K562 (cell line): ENCODE measurements around the gene SLC25A45. TPM values are rescaled to one million over a fixed set of nuclear protein-coding genes. Genes with fewer than 3 reads are reported as not detected.

Experiments used
- BCOR ChIP-seq: fragments of 450-650 bp; IDR thresholded peaks from 2 replicates; pipeline ENCODE4 v1.6.1; 2016
- C11orf30 ChIP-seq: fragments of 450-650 bp; IDR thresholded peaks from 2 replicates; pipeline ENCODE4 v1.6.1; 2016; ENCODE audit warnings: low read depth, mild to moderate bottlenecking
- IFI16 ChIP-seq: fragments of 250-450 bp; sonication (Bioruptor Pico); IDR thresholded peaks from 2 replicates; pipeline ENCODE4 v2.1.2; 2022; ENCODE audit warnings: mild to moderate bottlenecking, inconsistent platforms
- NEUROD1 ChIP-seq: fragments of 150-350 bp; IDR thresholded peaks from 2 replicates; pipeline ENCODE4 v1.6.1; 2014; ENCODE audit warnings: borderline replicate concordance, low read length, low read depth; ENCODE audit not compliant: partially characterized antibody
- NFE2 ChIP-seq: IDR thresholded peaks from 2 replicates; pipeline ENCODE4 v1.6.1; 2014; ENCODE audit warnings: antibody characterized with exemption, low read depth
- RBBP5 ChIP-seq: fragments of 200-600 bp; sonication (generic); IDR thresholded peaks from 2 replicates; pipeline ENCODE4 v1.6.1; 2012; ENCODE audit warnings: borderline replicate concordance, mild to moderate bottlenecking, low read length, control low read depth, inconsistent platforms; ENCODE audit not compliant: insufficient read depth, poor library complexity, severe bottlenecking
- XRCC3 ChIP-seq: fragments of 450-650 bp; IDR thresholded peaks from 2 replicates; pipeline ENCODE4 v1.6.1; 2017; ENCODE audit warnings: mild to moderate bottlenecking, moderate library complexity
- ZBTB1 ChIP-seq: sonication (generic); formaldehyde crosslinking; IDR thresholded peaks from 2 replicates; pipeline ENCODE4 v1.8.1; 2023; ENCODE audit warnings: missing genetic modification reagents, low read depth, mild to moderate bottlenecking, borderline replicate concordance
- polyA plus RNA-seq, 8 experiments: library from polyadenylated mRNA; depleted of rRNA in 4 of 8; stranded (reverse) in 5 of 8; unstranded in 3 of 8; fragments of >200 nt; fragmentation: Nextera tagmentation in 2 of 8; fragmentation: Illumina TruSeq in 1 of 8; extraction: Ambion mirVana in 2 of 8; extraction: Trizol in 1 of 8; gene quantifications; 2 replicates each; pipeline versions ENCODE4 v1.2.1 to v1.2.3, GENCODE V29; 2011 to 2014; ENCODE audit warnings: inconsistent platforms in 1 of 8, missing spikeins in 1 of 8
- total RNA-seq, 7 experiments: library from RNA; depleted of rRNA in 6 of 7; stranded (reverse); fragments of >200 nt in 6 of 7; fragmentation: Illumina TruSeq in 2 of 7; extraction: Trizol in 2 of 7; gene quantifications; 2 replicates each; pipeline versions ENCODE4 v1.2.1 to v1.2.3, GENCODE V29; 2011 to 2021; ENCODE audit warnings: low replicate concordance in 1 of 7
- TF ChIP-seq, protein P1 (sequence below): fragments of 450-650 bp; IDR thresholded peaks from 2 replicates; pipeline ENCODE4 v1.6.1; 2016; ENCODE audit warnings: low read depth
- TF ChIP-seq, protein P2 (sequence below): fragments of 450-650 bp; IDR thresholded peaks from 2 replicates; pipeline ENCODE4 v1.6.1; 2014; ENCODE audit warnings: low read depth, mild to moderate bottlenecking, moderate library complexity, borderline replicate concordance
- TF ChIP-seq, protein P3 (sequence below): sonication (generic); IDR thresholded peaks from 2 replicates; pipeline ENCODE4 v1.6.1; 2016
- TF ChIP-seq, protein P4 (sequence below): sonication (generic); formaldehyde crosslinking; IDR thresholded peaks from 2 replicates; pipeline ENCODE4 v1.8.0; 2022; ENCODE audit warnings: mild to moderate bottlenecking, missing genetic modification reagents, borderline replicate concordance
- TF ChIP-seq, protein P5 (sequence below): fragments of 450-650 bp; formaldehyde crosslinking; IDR thresholded peaks from 2 replicates; pipeline ENCODE4 v1.4.0; 2022; ENCODE audit warnings: missing genetic modification characterization

The SLC25A45 gene
- total and polyA plus RNA-seq, 9 of the 15 experiments (the other 6 are each of a cell fraction or from before 2014, with no cell fraction given) = 0.15 to 2.3 (median 0.68) TPM

DNA sequence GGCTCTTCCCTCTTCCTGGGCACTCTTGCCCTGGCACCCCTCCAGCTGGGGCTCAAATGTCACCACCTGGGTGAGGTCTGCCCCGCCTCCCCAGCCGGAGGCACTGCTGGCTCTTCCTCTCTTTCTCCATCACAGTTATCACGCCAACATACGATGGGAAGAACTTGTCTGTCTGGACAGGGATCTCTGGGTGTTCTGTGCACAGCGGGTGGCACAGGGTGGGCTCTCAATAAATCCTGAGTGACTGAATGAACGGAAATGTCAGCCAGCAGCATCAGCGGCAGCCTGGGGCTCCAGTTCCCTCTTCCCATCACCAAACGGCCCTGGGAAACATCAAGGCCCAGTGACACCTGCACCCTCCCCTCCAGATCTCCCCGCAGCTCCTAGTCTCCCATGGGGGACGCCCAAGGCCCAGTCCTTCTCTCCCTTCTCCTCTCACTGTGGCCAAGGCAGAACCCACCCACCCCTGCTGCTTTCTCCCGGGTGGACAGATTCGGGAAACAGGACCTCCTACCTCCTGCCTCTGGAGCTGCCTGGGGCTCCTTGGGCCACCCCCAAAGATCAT lies 440 bp upstream of the SLC25A45 start (continued):
- TF ChIP-seq, protein P1, sequence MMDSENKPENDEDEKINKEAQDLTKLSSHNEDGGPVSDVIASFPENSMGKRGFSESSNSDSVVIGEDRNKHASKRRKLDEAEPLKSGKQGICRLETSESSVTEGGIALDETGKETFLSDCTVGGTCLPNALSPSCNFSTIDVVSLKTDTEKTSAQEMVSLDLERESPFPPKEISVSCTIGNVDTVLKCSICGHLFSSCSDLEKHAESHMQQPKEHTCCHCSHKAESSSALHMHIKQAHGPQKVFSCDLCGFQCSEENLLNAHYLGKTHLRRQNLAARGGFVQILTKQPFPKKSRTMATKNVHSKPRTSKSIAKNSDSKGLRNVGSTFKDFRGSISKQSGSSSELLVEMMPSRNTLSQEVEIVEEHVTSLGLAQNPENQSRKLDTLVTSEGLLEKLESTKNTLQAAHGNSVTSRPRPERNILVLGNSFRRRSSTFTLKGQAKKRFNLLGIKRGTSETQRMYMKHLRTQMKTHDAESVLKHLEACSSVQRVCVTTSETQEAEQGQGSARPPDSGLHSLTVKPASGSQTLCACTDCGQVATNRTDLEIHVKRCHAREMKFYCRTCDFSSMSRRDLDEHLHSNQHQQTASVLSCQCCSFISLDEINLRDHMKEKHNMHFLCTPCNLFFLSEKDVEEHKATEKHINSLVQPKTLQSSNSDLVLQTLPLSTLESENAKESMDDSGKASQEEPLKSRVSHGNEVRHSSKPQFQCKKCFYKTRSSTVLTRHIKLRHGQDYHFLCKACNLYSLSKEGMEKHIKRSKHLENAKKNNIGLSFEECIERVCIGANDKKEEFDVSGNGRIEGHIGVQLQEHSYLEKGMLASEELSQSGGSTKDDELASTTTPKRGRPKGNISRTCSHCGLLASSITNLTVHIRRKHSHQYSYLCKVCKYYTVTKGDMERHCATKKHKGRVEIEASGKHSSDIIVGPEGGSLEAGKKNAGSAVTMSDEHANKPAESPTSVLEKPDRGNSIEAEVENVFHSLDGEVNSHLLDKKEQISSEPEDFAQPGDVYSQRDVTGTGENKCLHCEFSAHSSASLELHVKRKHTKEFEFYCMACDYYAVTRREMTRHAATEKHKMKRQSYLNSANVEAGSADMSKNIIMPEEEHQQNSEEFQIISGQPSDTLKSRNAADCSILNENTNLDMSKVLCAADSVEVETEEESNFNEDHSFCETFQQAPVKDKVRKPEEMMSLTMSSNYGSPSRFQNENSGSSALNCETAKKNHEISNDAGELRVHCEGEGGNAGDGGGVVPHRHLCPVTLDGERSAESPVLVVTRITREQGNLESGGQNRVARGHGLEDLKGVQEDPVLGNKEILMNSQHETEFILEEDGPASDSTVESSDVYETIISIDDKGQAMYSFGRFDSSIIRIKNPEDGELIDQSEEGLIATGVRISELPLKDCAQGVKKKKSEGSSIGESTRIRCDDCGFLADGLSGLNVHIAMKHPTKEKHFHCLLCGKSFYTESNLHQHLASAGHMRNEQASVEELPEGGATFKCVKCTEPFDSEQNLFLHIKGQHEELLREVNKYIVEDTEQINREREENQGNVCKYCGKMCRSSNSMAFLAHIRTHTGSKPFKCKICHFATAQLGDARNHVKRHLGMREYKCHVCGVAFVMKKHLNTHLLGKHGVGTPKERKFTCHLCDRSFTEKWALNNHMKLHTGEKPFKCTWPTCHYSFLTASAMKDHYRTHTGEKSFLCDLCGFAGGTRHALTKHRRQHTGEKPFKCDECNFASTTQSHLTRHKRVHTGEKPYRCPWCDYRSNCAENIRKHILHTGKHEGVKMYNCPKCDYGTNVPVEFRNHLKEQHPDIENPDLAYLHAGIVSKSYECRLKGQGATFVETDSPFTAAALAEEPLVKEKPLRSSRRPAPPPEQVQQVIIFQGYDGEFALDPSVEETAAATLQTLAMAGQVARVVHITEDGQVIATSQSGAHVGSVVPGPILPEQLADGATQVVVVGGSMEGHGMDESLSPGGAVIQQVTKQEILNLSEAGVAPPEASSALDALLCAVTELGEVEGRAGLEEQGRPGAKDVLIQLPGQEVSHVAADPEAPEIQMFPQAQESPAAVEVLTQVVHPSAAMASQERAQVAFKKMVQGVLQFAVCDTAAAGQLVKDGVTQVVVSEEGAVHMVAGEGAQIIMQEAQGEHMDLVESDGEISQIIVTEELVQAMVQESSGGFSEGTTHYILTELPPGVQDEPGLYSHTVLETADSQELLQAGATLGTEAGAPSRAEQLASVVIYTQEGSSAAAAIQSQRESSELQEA = no peak
- TF ChIP-seq XRCC3 = no peak
- TF ChIP-seq, protein P2, sequence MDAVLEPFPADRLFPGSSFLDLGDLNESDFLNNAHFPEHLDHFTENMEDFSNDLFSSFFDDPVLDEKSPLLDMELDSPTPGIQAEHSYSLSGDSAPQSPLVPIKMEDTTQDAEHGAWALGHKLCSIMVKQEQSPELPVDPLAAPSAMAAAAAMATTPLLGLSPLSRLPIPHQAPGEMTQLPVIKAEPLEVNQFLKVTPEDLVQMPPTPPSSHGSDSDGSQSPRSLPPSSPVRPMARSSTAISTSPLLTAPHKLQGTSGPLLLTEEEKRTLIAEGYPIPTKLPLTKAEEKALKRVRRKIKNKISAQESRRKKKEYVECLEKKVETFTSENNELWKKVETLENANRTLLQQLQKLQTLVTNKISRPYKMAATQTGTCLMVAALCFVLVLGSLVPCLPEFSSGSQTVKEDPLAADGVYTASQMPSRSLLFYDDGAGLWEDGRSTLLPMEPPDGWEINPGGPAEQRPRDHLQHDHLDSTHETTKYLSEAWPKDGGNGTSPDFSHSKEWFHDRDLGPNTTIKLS = no peak
- TF ChIP-seq, protein P3, sequence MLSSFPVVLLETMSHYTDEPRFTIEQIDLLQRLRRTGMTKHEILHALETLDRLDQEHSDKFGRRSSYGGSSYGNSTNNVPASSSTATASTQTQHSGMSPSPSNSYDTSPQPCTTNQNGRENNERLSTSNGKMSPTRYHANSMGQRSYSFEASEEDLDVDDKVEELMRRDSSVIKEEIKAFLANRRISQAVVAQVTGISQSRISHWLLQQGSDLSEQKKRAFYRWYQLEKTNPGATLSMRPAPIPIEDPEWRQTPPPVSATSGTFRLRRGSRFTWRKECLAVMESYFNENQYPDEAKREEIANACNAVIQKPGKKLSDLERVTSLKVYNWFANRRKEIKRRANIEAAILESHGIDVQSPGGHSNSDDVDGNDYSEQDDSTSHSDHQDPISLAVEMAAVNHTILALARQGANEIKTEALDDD = no peak
- TF ChIP-seq, protein P4, sequence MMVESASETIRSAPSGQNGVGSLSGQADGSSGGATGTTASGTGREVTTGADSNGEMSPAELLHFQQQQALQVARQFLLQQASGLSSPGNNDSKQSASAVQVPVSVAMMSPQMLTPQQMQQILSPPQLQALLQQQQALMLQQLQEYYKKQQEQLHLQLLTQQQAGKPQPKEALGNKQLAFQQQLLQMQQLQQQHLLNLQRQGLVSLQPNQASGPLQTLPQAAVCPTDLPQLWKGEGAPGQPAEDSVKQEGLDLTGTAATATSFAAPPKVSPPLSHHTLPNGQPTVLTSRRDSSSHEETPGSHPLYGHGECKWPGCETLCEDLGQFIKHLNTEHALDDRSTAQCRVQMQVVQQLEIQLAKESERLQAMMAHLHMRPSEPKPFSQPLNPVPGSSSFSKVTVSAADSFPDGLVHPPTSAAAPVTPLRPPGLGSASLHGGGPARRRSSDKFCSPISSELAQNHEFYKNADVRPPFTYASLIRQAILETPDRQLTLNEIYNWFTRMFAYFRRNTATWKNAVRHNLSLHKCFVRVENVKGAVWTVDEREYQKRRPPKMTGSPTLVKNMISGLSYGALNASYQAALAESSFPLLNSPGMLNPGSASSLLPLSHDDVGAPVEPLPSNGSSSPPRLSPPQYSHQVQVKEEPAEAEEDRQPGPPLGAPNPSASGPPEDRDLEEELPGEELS (CRISPR knock-in tag) = no peak
- TF ChIP-seq, protein P5, sequence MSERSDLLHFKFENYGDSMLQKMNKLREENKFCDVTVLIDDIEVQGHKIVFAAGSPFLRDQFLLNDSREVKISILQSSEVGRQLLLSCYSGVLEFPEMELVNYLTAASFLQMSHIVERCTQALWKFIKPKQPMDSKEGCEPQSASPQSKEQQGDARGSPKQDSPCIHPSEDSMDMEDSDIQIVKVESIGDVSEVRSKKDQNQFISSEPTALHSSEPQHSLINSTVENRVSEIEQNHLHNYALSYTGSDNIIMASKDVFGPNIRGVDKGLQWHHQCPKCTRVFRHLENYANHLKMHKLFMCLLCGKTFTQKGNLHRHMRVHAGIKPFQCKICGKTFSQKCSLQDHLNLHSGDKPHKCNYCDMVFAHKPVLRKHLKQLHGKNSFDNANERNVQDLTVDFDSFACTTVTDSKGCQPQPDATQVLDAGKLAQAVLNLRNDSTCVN = no peak
- TF ChIP-seq C11orf30 = no peak
- no peak for TF ChIP-seq BCOR
- no peak for TF ChIP-seq RBBP5
- no peak for TF ChIP-seq NFE2
- TF ChIP-seq ZBTB1 (CRISPR knock-in tag) = no peak
- TF ChIP-seq NEUROD1 = no peak
- no peak for TF ChIP-seq IFI16
